Mucosa of rectum (tissue), 2 donors: ENCODE results near the gene LCE1C.

Experiments used
- H3K27ac ChIP-seq, 2 donors: one replicate each; pipeline ENCODE4 v1.7.0; 2013; ENCODE audit warnings: inconsistent platforms in 2 of 2, low read depth in 2 of 2, low read length in 2 of 2
- H3K27me3 ChIP-seq, 2 donors: one replicate each; pipeline ENCODE4 v1.7.0; 2013; ENCODE audit warnings: low read length in 2 of 2; ENCODE audit not compliant: control insufficient read depth in 2 of 2, insufficient read depth in 2 of 2
- H3K36me3 ChIP-seq, 2 donors: one replicate each; pipeline ENCODE4 v1.7.0; 2013; ENCODE audit warnings: low read length in 2 of 2; ENCODE audit not compliant: control insufficient read depth in 2 of 2, insufficient read depth in 2 of 2
- H3K4me1 ChIP-seq, 2 donors: one replicate each; pipeline ENCODE4 v1.7.0; 2013; ENCODE audit warnings: low read length in 2 of 2, mild to moderate bottlenecking in 1 of 2; ENCODE audit not compliant: control insufficient read depth in 2 of 2, insufficient read depth in 2 of 2
- H3K4me3 ChIP-seq, 2 donors: one replicate each; pipeline ENCODE4 v1.7.0; 2013; ENCODE audit warnings: low read length in 2 of 2
- H3K9ac ChIP-seq, 2 donors: one replicate each; pipeline ENCODE4 v1.7.0; 2013; ENCODE audit warnings: low read length in 2 of 2, low read depth in 1 of 2, mild to moderate bottlenecking in 1 of 2
- H3K9me3 ChIP-seq, 2 donors: one replicate each; pipeline ENCODE4 v1.7.0; 2013; ENCODE audit warnings: low read length in 2 of 2; ENCODE audit not compliant: control insufficient read depth in 2 of 2
- donor health status: healthy.
- donor health status: Normal muscosa, but diverticular disease.

Gene LCE1C

GRCh38 chr1:152796421-152796820 lies 10.0 kb downstream of the LCE1C start, which contains the start of gene LCE1D:
Gene LCE1D (plus strand): TSS chr1:152796721. CDS start chr1:152797795, 1,074 bp downstream.
- H3K4me3 ChIP-seq: no peak within 1 kb of the TSS
- no peaks in the 10 kb centered on the region for H3K9me3 ChIP-seq
- no peak within 1 kb of the TSS for H3K9ac ChIP-seq
- no peaks in the 10 kb centered on the region for H3K27me3 ChIP-seq
- no peaks in the 10 kb centered on the region for H3K4me1 ChIP-seq
- no peaks in the 10 kb centered on the region for H3K36me3 ChIP-seq
- H3K27ac ChIP-seq: no peak within 1 kb of the TSS

DNA sequence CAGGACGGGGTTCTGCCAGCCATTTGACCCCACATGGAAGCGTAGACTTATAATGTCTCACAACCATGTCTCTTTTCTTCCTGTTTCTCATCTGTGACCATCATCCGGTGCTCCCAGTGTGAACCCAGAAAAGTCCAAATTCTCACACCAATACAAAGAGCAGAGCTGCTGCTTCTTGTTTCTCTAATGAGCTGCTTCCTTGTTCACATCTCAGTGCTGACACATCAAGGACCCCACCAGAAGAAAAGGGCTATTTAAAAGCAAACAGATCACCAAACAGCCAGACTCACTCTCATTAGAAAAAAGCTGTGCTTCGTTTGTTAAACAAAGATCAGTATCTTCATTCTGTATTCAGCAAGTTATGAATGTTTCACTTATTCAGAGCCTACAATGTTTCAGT lies 10.8 kb downstream of the LCE1C start:
- H3K9me3 ChIP-seq: no peaks in the 10 kb centered on the region
- H3K36me3 ChIP-seq: no peaks in the 10 kb centered on the region
- no peaks in the 10 kb centered on the region for H3K4me1 ChIP-seq
- H3K9ac ChIP-seq: no peak overlapping the region
- no peak overlapping the region for H3K27ac ChIP-seq
- no peaks in the 10 kb centered on the region for H3K27me3 ChIP-seq
- no peak overlapping the region for H3K4me3 ChIP-seq

- no peaks in the 10 kb centered on the region for H3K9me3 ChIP-seq
- H3K9ac ChIP-seq: no peak within 1 kb of the TSS
- H3K27ac ChIP-seq: no peak within 1 kb of the TSS
- no peak within 1 kb of the TSS for H3K4me3 ChIP-seq
- no peaks in the 10 kb centered on the region for H3K27me3 ChIP-seq
- no peaks in the 10 kb centered on the region for H3K4me1 ChIP-seq
- H3K36me3 ChIP-seq: no peaks in the 10 kb centered on the region
Observed at GRCh38 chr1:152786077-152786476, 20.4 kb downstream of the LCE1C start, which contains the start of gene LCE1E. Gene LCE1E (plus strand): TSS chr1:152786257. CDS start chr1:152787300, 1,043 bp downstream.

DNA sequence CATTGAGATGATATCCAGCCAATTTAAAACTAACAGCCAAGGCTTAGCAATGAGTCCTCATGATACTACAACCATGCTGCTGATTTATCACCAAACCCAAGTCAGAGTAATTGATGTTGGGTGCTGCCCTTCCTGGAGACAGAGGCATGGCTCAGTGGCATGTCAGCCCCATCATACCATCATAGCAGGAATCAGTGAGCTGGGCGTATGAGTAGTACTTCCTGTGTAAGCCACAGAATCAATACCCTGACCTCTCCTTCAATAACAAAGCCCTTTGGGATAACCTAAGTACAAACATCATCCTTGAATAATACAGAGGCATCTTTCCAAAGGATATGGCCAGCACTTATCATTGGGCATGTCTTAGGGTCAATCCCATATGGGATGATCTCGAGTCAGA lies 23.4 kb downstream of the LCE1C start:
- no peaks in the 10 kb centered on the region for H3K9me3 ChIP-seq
- H3K36me3 ChIP-seq: no peaks in the 10 kb centered on the region
- H3K4me1 ChIP-seq: no peaks in the 10 kb centered on the region
- H3K27me3 ChIP-seq: no peaks in the 10 kb centered on the region
- H3K9ac ChIP-seq: no peak overlapping the region
- H3K4me3 ChIP-seq: no peak overlapping the region
- no peak overlapping the region for H3K27ac ChIP-seq

- Histone ChIP-seq H3K9ac (no peak overlapping the region), H3K4me3 (no peak overlapping the region), H3K9me3 (no peaks in the 10 kb centered on the region)
Observed at GRCh38 chr1:152777510-152778137, 28.8 kb downstream of the LCE1C start.

GRCh38 chr1:152776361-152776760 lies 30.1 kb downstream of the LCE1C start:
- Histone ChIP-seq H3K9ac (no peak overlapping the region), H3K27ac (no peak overlapping the region), H3K4me1 (no peaks in the 10 kb centered on the region), H3K9me3 (no peaks in the 10 kb centered on the region), H3K36me3 (no peaks in the 10 kb centered on the region), H3K4me3 (no peak overlapping the region), H3K27me3 (no peaks in the 10 kb centered on the region)

More at GRCh38 chr1:152777510-152778137, 28.8 kb downstream of the LCE1C start:
- Histone ChIP-seq H3K27me3 (no peaks in the 10 kb centered on the region), H3K27ac (no peak overlapping the region), H3K4me1 (no peaks in the 10 kb centered on the region), H3K36me3 (no peaks in the 10 kb centered on the region)

- H3K9ac ChIP-seq: no peak within 1 kb of the TSS
- no peaks in the 10 kb centered on the region for H3K9me3 ChIP-seq
- H3K27ac ChIP-seq: no peak within 1 kb of the TSS
- H3K36me3 ChIP-seq: no peaks in the 10 kb centered on the region
- no peaks in the 10 kb centered on the region for H3K4me1 ChIP-seq
- H3K27me3 ChIP-seq: no peaks in the 10 kb centered on the region
- no peak within 1 kb of the TSS for H3K4me3 ChIP-seq
Observed at GRCh38 chr1:152774875-152775274, 31.6 kb downstream of the LCE1C start, which contains the start of gene LCE1F. Gene LCE1F (plus strand): TSS chr1:152775140. CDS start chr1:152776372, 1,232 bp downstream.

- no peaks in the 10 kb centered on the region for H3K27me3 ChIP-seq
- no peak overlapping the region for H3K9ac ChIP-seq
- H3K9me3 ChIP-seq: no peaks in the 10 kb centered on the region
- no peak overlapping the region for H3K27ac ChIP-seq
- no peak overlapping the region for H3K4me3 ChIP-seq
- H3K4me1 ChIP-seq: no peaks in the 10 kb centered on the region
- no peaks in the 10 kb centered on the region for H3K36me3 ChIP-seq
Observed at GRCh38 chr1:152770411-152770810, 36.0 kb downstream of the LCE1C start.

DNA sequence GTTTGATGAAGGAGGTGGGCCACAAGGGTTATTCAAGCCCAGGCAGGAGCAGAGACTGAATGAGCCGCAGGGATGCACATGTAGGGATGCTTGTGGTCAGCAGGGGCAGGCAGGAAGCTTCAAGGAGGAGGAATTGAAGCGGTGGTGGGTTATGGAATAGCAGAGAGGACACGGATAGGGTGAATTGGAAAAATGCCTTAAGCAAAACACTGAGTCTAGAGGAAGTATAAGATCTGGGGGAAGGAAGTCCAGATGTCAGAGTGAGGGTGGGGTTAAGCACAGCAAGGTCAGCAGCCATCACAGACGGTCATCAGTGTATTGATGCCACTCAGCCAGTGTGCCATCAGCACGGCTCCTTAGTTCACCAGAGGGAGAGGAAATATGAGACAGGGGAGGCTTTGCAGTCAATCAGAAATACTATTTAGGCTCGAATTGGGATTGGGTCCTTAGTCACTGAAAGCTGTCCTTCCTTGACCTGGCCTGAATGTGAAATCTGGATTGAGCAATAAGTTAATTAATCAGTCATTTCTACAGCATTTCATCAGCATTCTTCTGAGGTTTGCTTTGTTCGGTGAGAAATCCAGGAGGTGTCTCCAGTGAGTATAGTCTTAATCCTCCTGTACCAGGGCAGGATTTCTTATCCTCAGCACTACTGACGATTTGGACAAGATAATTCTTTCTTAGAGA lies 37.5 kb downstream of the LCE1C start:
- Histone ChIP-seq H3K4me1 (no peaks in the 10 kb centered on the region), H3K9ac (no peak overlapping the region), H3K27me3 (no peaks in the 10 kb centered on the region), H3K4me3 (no peak overlapping the region), H3K27ac (no peak overlapping the region), H3K36me3 (no peaks in the 10 kb centered on the region), H3K9me3 (no peaks in the 10 kb centered on the region)

- no peak overlapping the region for H3K27ac ChIP-seq
- H3K9me3 ChIP-seq: no peaks in the 10 kb centered on the region
Observed at GRCh38 chr1:152761609-152762213, 44.7 kb downstream of the LCE1C start.

More at GRCh38 chr1:152761609-152762213, 44.7 kb downstream of the LCE1C start:
- no peaks in the 10 kb centered on the region for H3K36me3 ChIP-seq
- H3K9ac ChIP-seq: no peak overlapping the region
- H3K4me1 ChIP-seq: no peaks in the 10 kb centered on the region
- no peak overlapping the region for H3K4me3 ChIP-seq
- H3K27me3 ChIP-seq: no peaks in the 10 kb centered on the region
